G401 (cell line): Measurements from ENCODE around the gene LYPD5. TPM values are rescaled to one million over a fixed set of nuclear protein-coding genes. Genes with fewer than 3 reads are reported as not detected.
"Not testable (repeated sequence)": the region's sequence is repeated elsewhere in the genome, so short reads cannot be mapped to it uniquely, and the experiment has no call there.

Experiments used
- DNase-seq: peaks from one replicate; pipeline ENCODE4 v3.0.0-alpha.2; 2015; ENCODE audit warnings: low spot score
- in situ Hi-C: cut with HindIII; loops from 2 replicates; pipeline ENCODE4 v1.10.0; 2016; ENCODE audit warnings: low sequenced_read_pairs, mixed read lengths
- total RNA-seq: library from RNA; depleted of rRNA; stranded (reverse); fragments of >200 nt; shearing (Covaris generic); gene quantifications from 2 replicates; pipeline ENCODE4 v1.2.3, GENCODE V29; 2014

The LYPD5 gene
- total RNA-seq, 1 experiment from 2014 or later, result not detected

- DNase-seq, result peak; percentile 60
- in situ Hi-C loops, result no loop called here
Observed at GRCh38 chr19:43809762-43810696, 7.8 kb upstream of the LYPD5 start.

DNA sequence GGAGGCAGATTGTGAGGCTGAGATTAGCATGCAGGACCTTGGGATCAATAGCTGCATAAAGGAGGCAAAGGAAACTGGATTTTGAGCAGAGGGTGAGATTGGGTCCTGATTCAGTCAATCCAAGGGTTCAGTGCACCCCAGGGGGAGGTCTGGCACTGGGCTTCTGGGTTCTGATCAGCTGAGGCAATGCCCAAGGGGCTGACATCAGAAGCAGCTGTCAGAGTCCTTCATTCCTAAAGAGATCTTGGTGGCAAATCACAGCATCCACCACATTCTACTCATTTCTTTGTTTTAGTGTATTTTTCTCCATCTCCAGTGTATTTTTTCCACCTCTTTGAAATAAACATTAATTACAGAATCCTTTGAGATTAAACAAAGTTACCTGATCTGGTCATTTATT, 5.4 kb upstream of the LYPD5 start:
- DNase-seq, result no peak
- in situ Hi-C loops, result no loop called here

- in situ Hi-C loops, result no loop called here
- no peak for DNase-seq
Observed at GRCh38 chr19:43806848-43807247, 4.6 kb upstream of the LYPD5 start.

GRCh38 chr19:43806401-43806800, 4.2 kb upstream of the LYPD5 start:
- in situ Hi-C loops, DNase-seq: not testable (repeated sequence)

DNA sequence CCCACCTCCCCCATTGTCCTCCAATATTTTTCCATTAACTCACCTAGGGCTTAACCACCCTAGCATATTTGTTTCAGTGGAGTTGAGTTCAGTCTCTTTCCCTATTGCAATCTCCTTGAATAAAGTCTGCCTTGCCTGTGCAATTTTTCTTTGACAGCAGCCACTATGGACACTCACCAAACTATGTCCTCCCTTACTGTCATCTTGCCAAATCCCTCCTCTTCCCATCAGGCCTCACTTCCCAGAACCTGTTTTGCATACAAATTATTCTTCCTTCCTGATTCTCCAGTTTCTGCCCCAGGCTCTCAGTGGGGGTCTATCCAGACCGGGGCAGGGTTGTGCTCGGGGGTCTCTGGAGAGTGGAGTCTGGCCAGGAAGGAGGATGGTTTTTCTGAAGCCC, 2.2 kb upstream of the LYPD5 start:
- in situ Hi-C loops, result no loop called here
- no peak for DNase-seq

DNA sequence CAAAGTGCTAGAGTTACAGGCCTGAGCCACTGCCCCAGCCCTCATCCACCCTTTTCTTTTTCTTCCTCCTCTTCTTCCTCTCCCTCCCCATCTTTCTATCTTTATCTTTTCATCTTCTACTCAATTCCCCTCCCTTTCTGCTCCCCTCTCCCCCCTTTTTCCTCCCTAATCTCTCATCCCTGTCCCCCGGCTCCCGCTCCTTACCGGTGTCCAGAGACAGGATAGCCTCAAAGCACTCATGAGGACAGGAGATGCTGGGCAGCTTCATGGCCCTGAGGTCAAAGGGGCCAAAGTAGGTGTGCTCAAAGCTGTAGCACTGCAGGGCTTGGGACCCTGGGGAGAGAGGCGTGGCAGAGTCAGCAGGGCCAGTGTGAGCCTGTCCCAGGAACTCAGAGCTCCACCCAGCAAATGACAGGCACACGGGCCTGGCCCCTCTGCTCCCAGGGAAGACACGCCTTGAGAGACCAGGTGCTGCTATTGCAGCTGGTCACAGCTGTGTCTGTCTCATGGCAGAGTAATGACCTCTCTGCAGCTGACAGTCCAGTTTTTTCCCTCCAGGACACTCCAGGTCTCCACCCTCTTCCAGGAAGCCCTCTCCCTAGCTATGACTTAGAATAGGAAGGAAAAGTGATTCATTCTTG, 2.6 kb downstream of the LYPD5 start:
- no peak for DNase-seq
- in situ Hi-C loops, result no loop called here

GRCh38 chr19:43798546-43799409, 3.5 kb downstream of the LYPD5 start:
- DNase-seq, result peak; percentile 62
- in situ Hi-C loops, result no loop called here

GRCh38 chr19:43798026-43798545, 4.2 kb downstream of the LYPD5 start:
- in situ Hi-C loops, result no loop called here
- no peak for DNase-seq

GRCh38 chr19:43797556-43797955, 4.7 kb downstream of the LYPD5 start:
- no peak for DNase-seq
- in situ Hi-C loops, result no loop called here

DNA sequence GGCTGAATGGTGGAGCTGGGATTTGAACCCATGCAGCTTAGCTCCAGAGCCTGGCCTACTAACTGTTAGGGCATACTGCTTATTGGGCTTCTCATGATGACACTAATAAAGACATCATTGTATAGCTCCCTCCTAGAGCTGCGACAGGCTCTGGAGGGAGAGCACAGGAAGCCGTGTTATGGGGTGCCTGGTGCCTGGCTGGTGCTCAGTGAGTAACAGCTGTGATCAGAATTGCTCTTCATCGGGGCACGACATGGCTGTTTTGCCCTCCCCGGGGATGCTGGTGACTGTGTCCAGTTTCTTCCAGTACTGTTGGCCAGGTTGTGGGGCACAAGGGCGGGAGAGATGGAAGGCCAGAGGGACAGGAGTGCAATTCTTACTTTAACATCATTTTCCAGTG, 5.1 kb downstream of the LYPD5 start:
- in situ Hi-C loops, result no loop called here
- no peak for DNase-seq

GRCh38 chr19:43790587-43790986, 11.7 kb downstream of the LYPD5 start:
- in situ Hi-C loops, result no loop called here
- no peak for DNase-seq

DNA sequence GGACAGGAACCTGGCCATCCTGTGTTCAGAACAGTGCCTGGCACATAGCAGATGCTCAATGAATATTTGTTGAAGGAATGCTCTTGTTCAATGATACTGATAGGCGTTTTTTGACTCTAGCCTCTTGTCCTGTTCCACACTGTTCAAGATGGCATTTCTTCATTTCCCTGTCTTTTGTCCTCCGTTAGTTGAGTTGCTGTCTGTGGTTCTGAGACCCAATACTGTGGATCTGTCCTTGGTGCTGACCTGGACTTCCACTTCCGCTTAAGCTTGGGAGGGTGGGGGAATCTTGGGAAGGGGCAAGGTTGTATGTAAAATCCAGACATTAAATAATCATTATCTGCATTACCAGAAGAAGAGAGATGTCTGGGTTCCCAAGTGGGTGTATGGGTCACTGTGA, 13.2 kb downstream of the LYPD5 start:
- in situ Hi-C loops, result no loop called here
- no peak for DNase-seq

GRCh38 chr19:43786665-43787064, 15.6 kb downstream of the LYPD5 start:
- in situ Hi-C loops, result no loop called here
- no peak for DNase-seq

GRCh38 chr19:43784981-43785808, 17.1 kb downstream of the LYPD5 start:
- in situ Hi-C loops, result no loop called here
- DNase-seq, result peak; percentile 69

DNA sequence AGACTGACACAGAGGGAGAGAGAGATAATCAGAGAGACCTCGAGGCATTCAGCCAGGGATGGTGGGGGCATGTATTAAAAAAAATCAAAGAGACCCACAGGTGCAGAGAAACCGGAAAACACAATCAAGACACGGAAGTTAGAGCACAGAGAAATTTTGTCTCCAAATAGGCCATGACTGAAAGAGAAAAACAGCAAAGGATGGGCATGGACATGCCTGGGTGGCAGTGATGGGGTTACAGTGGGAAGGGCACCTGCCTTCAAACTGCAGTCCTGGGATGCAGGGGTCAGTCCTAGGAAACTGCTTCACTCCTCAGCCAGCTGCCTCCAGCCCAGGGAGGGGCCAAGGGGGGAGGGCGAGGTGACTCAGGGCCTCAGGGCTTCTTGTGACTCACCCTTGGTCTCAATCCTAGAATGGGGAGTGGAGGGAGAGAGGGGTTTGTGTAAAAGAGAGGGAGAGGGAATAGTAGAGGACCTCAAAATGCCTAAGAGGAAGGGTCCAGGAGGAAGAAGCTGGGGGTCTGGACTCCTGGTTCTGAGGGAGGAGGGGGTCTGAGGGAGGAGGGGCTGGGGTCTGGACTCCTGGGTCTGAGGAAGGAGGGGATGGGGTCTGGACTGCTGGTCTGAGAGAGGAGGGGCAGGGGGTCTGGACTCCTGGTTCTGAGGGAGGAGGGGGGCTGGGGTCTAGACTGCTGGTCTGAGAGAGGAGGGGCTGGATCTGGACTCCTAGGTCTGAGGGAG, 17.8 kb downstream of the LYPD5 start:
- in situ Hi-C loops, result no loop called here
- DNase-seq, result no peak

DNA sequence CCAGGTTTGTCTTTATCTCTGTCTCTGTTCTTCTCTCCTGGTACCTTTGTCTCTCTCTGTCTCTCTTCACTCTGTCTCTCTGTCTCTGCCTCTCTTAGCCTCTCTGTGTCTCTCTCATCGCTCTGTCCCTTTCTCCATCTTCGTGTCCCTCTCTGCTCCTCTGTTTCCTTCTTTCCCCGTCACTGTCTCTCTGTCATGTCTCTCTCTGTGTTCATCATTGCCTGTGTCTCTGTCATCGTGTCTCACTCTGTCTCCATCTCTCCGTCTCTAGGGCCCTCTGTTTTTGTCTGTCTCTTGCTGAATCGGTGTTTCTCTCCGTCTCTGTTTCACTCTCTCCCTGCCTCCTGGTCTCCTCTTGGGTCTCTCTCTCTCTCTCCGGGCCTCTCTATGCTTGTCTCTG, 18.6 kb downstream of the LYPD5 start:
- no peak for DNase-seq
- in situ Hi-C loops, result no loop called here

- in situ Hi-C loops, result no loop called here
Observed at GRCh38 chr19:43782689-43783231, 19.5 kb downstream of the LYPD5 start.

GRCh38 chr19:43782311-43782660, 20.0 kb downstream of the LYPD5 start:
- DNase-seq, result no peak
- in situ Hi-C loops, result no loop called here

More at GRCh38 chr19:43782689-43783231, 19.5 kb downstream of the LYPD5 start:
- DNase-seq, result no peak
